ENCODE measurements around the gene RHBDL3.

DNA sequence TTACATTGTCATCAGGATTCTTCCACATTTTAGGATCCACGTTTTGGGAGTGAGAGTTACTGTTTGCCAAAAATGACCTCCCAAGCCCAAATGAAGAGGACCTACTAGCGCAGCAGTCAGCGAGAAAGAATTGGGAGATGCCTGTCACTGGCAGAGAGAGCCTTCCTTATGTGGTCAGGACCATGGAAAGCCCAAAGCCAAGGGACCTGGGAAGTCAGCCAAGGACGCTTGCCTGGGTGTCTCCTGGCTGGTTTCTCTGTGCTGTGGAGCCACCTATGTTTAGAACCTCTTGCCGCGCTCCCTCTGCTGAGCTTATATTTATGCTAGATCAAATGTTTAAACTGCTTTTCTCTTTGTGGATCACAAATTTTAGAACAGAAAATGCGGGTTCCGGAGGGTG, 24.9 kb upstream of the RHBDL3 start:
- TF ChIP-seq, protein P1, sequence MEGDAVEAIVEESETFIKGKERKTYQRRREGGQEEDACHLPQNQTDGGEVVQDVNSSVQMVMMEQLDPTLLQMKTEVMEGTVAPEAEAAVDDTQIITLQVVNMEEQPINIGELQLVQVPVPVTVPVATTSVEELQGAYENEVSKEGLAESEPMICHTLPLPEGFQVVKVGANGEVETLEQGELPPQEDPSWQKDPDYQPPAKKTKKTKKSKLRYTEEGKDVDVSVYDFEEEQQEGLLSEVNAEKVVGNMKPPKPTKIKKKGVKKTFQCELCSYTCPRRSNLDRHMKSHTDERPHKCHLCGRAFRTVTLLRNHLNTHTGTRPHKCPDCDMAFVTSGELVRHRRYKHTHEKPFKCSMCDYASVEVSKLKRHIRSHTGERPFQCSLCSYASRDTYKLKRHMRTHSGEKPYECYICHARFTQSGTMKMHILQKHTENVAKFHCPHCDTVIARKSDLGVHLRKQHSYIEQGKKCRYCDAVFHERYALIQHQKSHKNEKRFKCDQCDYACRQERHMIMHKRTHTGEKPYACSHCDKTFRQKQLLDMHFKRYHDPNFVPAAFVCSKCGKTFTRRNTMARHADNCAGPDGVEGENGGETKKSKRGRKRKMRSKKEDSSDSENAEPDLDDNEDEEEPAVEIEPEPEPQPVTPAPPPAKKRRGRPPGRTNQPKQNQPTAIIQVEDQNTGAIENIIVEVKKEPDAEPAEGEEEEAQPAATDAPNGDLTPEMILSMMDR (conservative IDR thresholded peaks at IDR 0.05; ENCODE audit: low read depth, low read length), result no peak
- TF ChIP-seq EZH2 (IDR thresholded peaks at IDR 0.05; ENCODE audit: low read length, unreplicated experiment), result no peak
